ENCODE data around the gene GDNF. TPM values are rescaled to one million over a fixed set of nuclear protein-coding genes. Genes with fewer than 3 reads are reported as not detected.

GDNF gene
- total and polyA plus RNA-seq, 2 donors (not counting 1 experiment from before 2014, with no cell fraction given) = not detected

DNA sequence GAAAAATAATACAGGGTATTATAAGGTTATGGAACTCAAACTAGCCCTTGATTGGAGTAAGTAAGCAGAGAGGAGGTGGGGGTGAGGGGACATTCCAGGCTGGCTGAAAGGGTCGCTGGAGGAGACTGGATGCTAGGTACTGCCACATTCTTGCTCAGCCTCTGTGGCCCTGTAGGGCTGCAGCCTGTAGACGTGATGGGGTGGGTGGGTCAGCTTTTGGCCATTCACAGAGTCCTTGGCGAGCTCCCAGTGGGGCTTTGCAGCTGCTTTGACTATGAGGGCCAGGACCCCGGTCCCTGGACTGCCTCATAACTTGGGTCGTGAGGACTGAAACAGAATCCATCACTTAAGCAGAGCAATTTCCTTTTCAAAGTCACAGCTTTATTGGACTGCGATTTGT lies 4.2 kb upstream of the GDNF start:
- Mint-ChIP-seq H3K27ac (no peak overlapping the region), H3K4me1 (peaks cover 6% of the 10 kb centered on the region), H3K4me3 (no peak overlapping the region), H3K27me3 (peaks cover 58% of the 10 kb centered on the region), H3K9me3 (ENCODE audit: insufficient read depth) (no peaks in the 10 kb centered on the region)
- no peak for ATAC-seq (ENCODE audit: low read depth)
- Histone ChIP-seq H3K36me3 (replicated peaks in 1 of 2; ENCODE audit: control extremely low read depth in 1 of 2, control insufficient read depth in 1 of 2, extremely low read depth in 1 of 2, insufficient read depth in 2 of 2, low read length in 1 of 2) (no peaks in the 10 kb centered on the region), H2AFZ (ENCODE audit: insufficient read depth, low read depth, low read length, poor library complexity, severe bottlenecking) (no peak overlapping the region), H3K27me3 (replicated peaks in 1 of 4; ENCODE audit: control extremely low read depth in 1 of 4, control insufficient read depth in 3 of 4, insufficient read depth in 4 of 4, low read length in 3 of 4) (peaks cover 0 to 27% (median 16%) of the 10 kb centered on the region in 4 experiments), H3K4me1 (ENCODE audit: control insufficient read depth in 2 of 2, insufficient read depth in 2 of 2, low read length in 2 of 2) (peaks cover 4 to 8% of the 10 kb centered on the region in 2 donors), H3K9me3 (ENCODE audit: control extremely low read depth in 1 of 3, control insufficient read depth in 2 of 3, insufficient read depth in 1 of 3, low read length in 2 of 3) (peaks cover 0 to 2% (median 0%) of the 10 kb centered on the region in 3 donors), H3K4me3 (ENCODE audit: control extremely low read depth in 1 of 5, extremely low read depth in 1 of 5, insufficient read depth in 1 of 5, low read depth in 2 of 5, low read length in 4 of 5) (no peak overlapping the region), H4K20me1 (ENCODE audit: control insufficient read depth, insufficient read depth, low read length, poor library complexity, severe bottlenecking) (no peaks in the 10 kb centered on the region), H3K79me2 (ENCODE audit: control insufficient read depth, insufficient read depth, low read length) (no peaks in the 10 kb centered on the region), H3K9ac (ENCODE audit: low read length) (no peak overlapping the region), H3K27ac (ENCODE audit: low read length in 2 of 2) (no peak overlapping the region), H3K4me2 (replicated peaks; ENCODE audit: low read depth, low read length, poor library complexity, severe bottlenecking) (no peak overlapping the region)
- ChIA-PET POLR2A (no interaction called here), CTCF (no interaction called here)
- DNase-seq = no peak
- WGBS (ENCODE audit: insufficient coverage) = 40% methylated on average over 4 of the region's 6 CpGs
- intact Hi-C loops (cut with micrococcal nuclease) = no loop called here
- TF ChIP-seq, protein P1, sequence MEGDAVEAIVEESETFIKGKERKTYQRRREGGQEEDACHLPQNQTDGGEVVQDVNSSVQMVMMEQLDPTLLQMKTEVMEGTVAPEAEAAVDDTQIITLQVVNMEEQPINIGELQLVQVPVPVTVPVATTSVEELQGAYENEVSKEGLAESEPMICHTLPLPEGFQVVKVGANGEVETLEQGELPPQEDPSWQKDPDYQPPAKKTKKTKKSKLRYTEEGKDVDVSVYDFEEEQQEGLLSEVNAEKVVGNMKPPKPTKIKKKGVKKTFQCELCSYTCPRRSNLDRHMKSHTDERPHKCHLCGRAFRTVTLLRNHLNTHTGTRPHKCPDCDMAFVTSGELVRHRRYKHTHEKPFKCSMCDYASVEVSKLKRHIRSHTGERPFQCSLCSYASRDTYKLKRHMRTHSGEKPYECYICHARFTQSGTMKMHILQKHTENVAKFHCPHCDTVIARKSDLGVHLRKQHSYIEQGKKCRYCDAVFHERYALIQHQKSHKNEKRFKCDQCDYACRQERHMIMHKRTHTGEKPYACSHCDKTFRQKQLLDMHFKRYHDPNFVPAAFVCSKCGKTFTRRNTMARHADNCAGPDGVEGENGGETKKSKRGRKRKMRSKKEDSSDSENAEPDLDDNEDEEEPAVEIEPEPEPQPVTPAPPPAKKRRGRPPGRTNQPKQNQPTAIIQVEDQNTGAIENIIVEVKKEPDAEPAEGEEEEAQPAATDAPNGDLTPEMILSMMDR (IDR thresholded peaks at IDR 0.05) = no peak
- no peak for TF ChIP-seq EZH2 (IDR thresholded peaks at IDR 0.05; ENCODE audit: borderline replicate concordance, insufficient read depth, low read depth, low read length, poor library complexity, severe bottlenecking)

DNA sequence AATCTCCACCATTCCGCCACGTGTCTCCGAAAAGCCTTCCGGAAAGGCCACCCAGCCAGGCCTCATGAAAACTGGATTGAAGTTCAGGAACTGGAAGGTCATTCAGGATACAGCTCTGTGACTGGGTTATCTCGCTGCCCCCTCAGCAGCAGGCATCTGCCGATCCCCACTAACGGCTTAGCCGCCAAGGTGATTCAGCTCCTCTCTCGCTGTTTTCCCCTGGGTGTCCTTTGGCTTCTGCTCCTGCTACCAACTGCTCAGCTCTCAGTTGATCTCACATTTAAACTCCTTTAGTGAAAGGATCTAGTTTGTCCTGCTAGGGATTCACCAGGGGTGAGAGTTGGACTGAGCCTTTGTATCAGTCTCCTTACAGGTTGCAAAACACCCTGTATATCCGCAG lies 2.2 kb upstream of the GDNF start:
- CTCF ChIA-PET = no interaction called here
- POLR2A ChIA-PET = no interaction called here
- peaks cover 25% of the 10 kb centered on the region for H3K4me1 Mint-ChIP-seq
- Histone ChIP-seq H3K9ac (ENCODE audit: low read length) (no peak overlapping the region), H3K4me2 (replicated peaks; ENCODE audit: low read depth, low read length, poor library complexity, severe bottlenecking) (no peak overlapping the region), H3K9me3 (ENCODE audit: control extremely low read depth in 1 of 3, control insufficient read depth in 2 of 3, insufficient read depth in 1 of 3, low read length in 2 of 3) (peaks cover 0 to 9% (median 0%) of the 10 kb centered on the region in 3 donors), H3K79me2 (ENCODE audit: control insufficient read depth, insufficient read depth, low read length) (no peaks in the 10 kb centered on the region), H3K27me3 (replicated peaks in 1 of 4; ENCODE audit: control extremely low read depth in 1 of 4, control insufficient read depth in 3 of 4, insufficient read depth in 4 of 4, low read length in 3 of 4) (peaks cover 0 to 46% (median 27%) of the 10 kb centered on the region in 4 experiments), H3K36me3 (replicated peaks in 1 of 2; ENCODE audit: control extremely low read depth in 1 of 2, control insufficient read depth in 1 of 2, extremely low read depth in 1 of 2, insufficient read depth in 2 of 2, low read length in 1 of 2) (no peaks in the 10 kb centered on the region), H3K4me3 (ENCODE audit: control extremely low read depth in 1 of 5, extremely low read depth in 1 of 5, insufficient read depth in 1 of 5, low read depth in 2 of 5, low read length in 4 of 5) (no peak overlapping the region), H3K27ac (ENCODE audit: low read length in 2 of 2) (no peak overlapping the region), H4K20me1 (ENCODE audit: control insufficient read depth, insufficient read depth, low read length, poor library complexity, severe bottlenecking) (no peaks in the 10 kb centered on the region), H2AFZ (ENCODE audit: insufficient read depth, low read depth, low read length, poor library complexity, severe bottlenecking) (no peak overlapping the region), H3K4me1 (ENCODE audit: control insufficient read depth in 2 of 2, insufficient read depth in 2 of 2, low read length in 2 of 2) (peaks cover 21 to 27% of the 10 kb centered on the region in 2 donors)
- DNase-seq (no peak), ATAC-seq (ENCODE audit: low read depth) (no peak)
- H3K27me3 Mint-ChIP-seq = peaks cover 70% of the 10 kb centered on the region
- intact Hi-C loops (cut with micrococcal nuclease) = no loop called here
- no peak overlapping the region for H3K27ac Mint-ChIP-seq
- TF ChIP-seq, protein P1 (IDR thresholded peaks at IDR 0.05) = no peak
- WGBS (ENCODE audit: insufficient coverage) = 46% methylated on average over 10 of the region's 10 CpGs
- H3K4me3 Mint-ChIP-seq = no peak overlapping the region
- H3K9me3 Mint-ChIP-seq (ENCODE audit: insufficient read depth) = no peaks in the 10 kb centered on the region
